HFF-Myc (cell line): Measurements from ENCODE around the gene AKAP6.

Source experiments
- DNase-seq: peaks from one replicate; pipeline ENCODE4 v3.0.0-alpha.2; 2011; ENCODE audit warnings: low read depth; ENCODE audit errors: extremely low read depth
- H3K4me3 ChIP-seq: replicated peaks from 2 replicates; pipeline ENCODE4 v1.5.1; 2011; ENCODE audit warnings: low read depth, mild to moderate bottlenecking, control low read depth, low read length
- TF ChIP-seq, protein P1 (sequence below): IDR thresholded peaks from 2 replicates; pipeline ENCODE4 v1.5.1; 2012; ENCODE audit warnings: mild to moderate bottlenecking, low read depth, low read length, control low read depth; ENCODE audit errors: missing control alignments

Gene AKAP6

DNA sequence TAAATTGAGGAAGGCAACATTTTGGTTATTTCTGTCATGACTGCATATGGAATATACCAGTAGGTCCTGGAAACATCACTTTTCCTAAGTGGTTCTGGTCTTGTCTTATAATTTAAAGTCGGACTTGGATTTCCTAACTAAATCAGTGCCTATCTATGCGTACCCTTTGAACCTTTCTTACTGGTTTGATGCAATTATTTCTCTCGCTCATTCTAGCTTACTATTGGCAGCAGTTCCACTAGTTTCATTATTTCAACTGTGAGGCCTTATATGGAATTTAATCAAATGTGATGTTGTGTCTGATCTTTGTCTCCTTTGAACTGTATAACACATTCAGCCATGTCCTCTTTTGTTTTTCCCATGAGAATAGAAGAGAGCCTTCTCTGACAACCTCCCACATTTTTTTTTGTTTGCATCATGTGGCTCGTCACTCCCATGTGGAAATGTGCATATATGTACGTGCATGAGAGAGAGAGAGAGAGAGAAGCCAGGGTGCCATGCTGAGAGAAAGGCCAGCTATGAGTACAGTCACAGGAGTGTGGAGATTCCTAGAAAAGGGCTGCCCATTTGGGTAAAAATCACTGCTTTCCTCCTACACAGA, 48.0 kb downstream of the AKAP6 start:
- no peak for DNase-seq
- TF ChIP-seq, protein P1, sequence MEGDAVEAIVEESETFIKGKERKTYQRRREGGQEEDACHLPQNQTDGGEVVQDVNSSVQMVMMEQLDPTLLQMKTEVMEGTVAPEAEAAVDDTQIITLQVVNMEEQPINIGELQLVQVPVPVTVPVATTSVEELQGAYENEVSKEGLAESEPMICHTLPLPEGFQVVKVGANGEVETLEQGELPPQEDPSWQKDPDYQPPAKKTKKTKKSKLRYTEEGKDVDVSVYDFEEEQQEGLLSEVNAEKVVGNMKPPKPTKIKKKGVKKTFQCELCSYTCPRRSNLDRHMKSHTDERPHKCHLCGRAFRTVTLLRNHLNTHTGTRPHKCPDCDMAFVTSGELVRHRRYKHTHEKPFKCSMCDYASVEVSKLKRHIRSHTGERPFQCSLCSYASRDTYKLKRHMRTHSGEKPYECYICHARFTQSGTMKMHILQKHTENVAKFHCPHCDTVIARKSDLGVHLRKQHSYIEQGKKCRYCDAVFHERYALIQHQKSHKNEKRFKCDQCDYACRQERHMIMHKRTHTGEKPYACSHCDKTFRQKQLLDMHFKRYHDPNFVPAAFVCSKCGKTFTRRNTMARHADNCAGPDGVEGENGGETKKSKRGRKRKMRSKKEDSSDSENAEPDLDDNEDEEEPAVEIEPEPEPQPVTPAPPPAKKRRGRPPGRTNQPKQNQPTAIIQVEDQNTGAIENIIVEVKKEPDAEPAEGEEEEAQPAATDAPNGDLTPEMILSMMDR: no peak
- H3K4me3 ChIP-seq: no peak overlapping the region

DNA sequence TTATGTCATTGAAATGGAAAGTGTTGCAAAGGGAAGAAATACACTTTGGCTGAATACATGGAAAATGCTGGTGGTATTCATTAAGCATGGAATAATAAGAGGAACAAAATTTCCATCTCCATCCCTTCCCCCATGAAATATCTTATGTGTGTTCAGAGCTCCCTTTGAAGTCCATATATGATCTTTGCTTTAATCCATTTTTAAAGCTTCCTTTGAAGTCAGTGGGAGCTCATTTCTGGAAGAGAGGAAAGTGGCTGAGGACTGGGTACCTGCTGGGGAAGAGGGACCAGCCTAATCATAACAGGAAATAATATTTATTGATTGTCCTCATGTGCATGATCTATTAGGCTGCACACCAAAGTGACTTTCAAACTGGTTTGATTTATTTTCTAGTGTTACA, 49.2 kb downstream of the AKAP6 start:
- no peak for DNase-seq
- no peak overlapping the region for H3K4me3 ChIP-seq
- TF ChIP-seq, protein P1: no peak

DNA sequence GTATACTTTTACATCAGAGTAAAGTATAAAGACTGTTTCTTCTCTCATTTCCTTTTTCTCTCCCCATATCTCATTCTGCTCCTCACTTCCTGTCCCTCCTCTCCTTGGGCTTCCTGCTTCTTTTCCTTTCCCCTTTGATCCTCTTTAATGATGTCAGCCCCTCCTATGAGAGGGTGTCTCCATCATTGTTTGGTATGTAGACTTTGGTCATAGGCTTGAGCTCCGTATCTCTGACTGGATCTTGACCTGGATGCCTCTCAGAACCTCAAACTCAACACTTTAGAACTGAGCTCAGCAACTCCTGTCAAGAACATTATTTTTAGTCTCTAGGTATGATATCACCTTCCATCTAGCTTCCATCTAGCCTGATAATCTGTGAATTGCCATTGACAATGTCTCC, 50.3 kb downstream of the AKAP6 start:
- DNase-seq: no peak
- TF ChIP-seq, protein P1: no peak
- no peak overlapping the region for H3K4me3 ChIP-seq

DNA sequence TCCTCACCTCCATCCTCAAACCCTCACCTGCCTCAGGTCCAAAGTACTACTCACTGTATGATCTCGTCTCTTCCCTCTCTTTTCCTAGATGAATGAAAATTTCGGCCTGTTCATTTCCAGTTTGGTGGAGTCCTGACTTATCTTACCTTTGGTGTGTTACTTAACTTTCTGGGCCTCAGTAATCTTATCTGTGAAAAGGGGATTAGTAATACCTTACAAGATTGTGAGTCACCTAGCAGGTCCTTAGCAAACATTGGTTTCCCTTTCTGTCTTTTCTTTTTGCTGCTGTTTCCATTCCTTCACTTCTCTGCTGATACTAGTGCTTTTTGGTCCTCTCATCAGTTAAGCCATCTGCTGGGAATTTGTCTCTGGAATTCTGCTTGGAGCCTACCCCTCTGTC, 52.8 kb downstream of the AKAP6 start:
- H3K4me3 ChIP-seq: no peak overlapping the region
- TF ChIP-seq, protein P1: no peak
- DNase-seq: no peak

DNA sequence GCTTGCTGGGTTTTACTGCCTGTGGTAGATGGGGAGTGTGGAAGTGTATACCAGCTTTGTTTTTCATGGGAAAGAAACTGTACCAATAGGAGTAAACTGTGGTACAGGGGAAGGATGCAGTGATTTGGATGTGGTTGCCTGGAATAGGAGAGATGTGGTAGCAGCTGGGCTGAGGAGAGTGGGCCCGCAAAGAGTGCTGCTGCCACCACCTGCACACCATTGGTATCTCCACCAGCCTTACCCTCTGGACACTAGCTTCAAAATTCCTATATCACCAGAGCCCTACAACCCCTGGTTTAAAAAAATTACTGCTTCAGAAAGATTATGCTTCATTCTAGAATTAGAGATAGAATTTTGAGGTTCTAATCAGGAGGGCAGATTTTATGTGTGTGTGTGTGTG, 53.6 kb downstream of the AKAP6 start:
- TF ChIP-seq, protein P1: peak; percentile 65
- no peak overlapping the region for H3K4me3 ChIP-seq
- DNase-seq: peak; percentile 24

DNA sequence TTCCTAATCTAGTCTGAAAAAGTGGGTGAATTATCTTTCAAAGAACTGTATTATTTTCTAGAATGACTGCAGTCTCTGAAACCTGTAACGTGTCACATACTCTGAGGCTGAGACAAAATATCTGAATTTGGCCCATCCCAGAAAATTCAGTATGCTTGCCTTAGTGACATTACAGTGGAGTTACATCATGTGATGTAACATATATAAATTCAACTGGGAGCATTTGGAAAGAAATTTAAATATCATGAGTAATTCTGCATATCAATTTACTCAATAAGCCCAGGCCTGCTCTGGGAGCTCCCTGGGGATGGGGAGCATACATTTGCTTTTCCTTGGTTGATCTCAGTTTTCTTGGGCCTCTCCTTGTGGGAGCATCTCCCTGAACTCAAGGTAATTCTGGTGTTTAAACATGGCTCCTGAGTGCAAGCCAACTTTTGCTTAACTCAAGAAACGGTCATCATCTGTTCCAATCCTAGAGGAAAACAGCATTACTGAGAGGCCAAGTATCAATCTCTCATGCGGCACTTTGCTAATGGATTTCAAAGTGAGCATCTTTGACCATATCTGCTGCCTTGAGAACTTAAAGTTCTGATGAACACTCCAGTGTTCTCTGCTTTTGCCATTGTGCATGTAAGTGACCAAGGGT, 54.4 kb downstream of the AKAP6 start:
- TF ChIP-seq, protein P1: no peak
- no peak for DNase-seq

More for the DNA sequence above, 54.4 kb downstream of the AKAP6 start:
- H3K4me3 ChIP-seq: no peak overlapping the region
